Omental fat pad (tissue), 4 donors: ENCODE results near the gene ELFN1. TPM values are rescaled to one million over a fixed set of nuclear protein-coding genes. Genes with fewer than 3 reads are reported as not detected.

Experiments used
- ATAC-seq: fragments of 150-250 bp; one replicate; pipeline ENCODE4 v1.9.1; 2016; ENCODE audit warnings: mild to moderate bottlenecking, moderate library complexity; ENCODE audit not compliant: low FRiP score
- DNase-seq: peaks from one replicate; pipeline ENCODE4 v3.0.0-alpha.2; 2019; ENCODE audit warnings: low spot score
- total RNA-seq, 4 donors: library from RNA; depleted of rRNA; stranded (reverse); fragments of >200 nt; gene quantifications; one replicate each; pipeline ENCODE4 v1.1.0, GENCODE V29; 2016
- TF ChIP-seq, protein P1 (sequence below), 3 donors: fragments of 450-650 bp; IDR thresholded peaks; one replicate each; pipeline ENCODE4 v1.5.1; 2016 to 2017; ENCODE audit warnings: antibody characterized with exemption in 3 of 3, mild to moderate bottlenecking in 3 of 3, moderate library complexity in 2 of 3

ELFN1 gene
- total RNA-seq, 4 donors from 2014 or later: 3.8 to 6.0 (median 4.1) TPM

DNA sequence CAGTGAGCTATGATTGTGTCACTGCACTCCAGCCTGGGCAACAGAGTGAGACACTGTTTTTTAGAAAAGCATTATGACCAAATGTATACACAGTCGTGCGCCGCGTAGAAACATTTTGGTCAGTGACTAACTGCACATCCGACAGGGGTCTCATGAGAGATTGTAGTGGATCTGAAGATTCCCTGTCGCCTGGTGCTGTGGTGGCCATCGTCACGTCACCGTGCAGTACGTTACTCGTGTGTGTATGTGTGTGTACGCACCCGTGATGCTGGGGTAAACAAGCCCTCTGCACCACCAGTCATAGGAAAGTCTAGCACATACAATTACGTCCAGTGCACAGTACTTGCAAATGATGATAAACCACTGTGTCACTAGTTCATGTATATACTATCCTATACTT is 109.4 kb downstream of the ELFN1 start:
- ATAC-seq: no peak
- TF ChIP-seq, protein P1, sequence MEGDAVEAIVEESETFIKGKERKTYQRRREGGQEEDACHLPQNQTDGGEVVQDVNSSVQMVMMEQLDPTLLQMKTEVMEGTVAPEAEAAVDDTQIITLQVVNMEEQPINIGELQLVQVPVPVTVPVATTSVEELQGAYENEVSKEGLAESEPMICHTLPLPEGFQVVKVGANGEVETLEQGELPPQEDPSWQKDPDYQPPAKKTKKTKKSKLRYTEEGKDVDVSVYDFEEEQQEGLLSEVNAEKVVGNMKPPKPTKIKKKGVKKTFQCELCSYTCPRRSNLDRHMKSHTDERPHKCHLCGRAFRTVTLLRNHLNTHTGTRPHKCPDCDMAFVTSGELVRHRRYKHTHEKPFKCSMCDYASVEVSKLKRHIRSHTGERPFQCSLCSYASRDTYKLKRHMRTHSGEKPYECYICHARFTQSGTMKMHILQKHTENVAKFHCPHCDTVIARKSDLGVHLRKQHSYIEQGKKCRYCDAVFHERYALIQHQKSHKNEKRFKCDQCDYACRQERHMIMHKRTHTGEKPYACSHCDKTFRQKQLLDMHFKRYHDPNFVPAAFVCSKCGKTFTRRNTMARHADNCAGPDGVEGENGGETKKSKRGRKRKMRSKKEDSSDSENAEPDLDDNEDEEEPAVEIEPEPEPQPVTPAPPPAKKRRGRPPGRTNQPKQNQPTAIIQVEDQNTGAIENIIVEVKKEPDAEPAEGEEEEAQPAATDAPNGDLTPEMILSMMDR (IDR thresholded peaks at IDR 0.05): no peak
- no peak for DNase-seq

DNA sequence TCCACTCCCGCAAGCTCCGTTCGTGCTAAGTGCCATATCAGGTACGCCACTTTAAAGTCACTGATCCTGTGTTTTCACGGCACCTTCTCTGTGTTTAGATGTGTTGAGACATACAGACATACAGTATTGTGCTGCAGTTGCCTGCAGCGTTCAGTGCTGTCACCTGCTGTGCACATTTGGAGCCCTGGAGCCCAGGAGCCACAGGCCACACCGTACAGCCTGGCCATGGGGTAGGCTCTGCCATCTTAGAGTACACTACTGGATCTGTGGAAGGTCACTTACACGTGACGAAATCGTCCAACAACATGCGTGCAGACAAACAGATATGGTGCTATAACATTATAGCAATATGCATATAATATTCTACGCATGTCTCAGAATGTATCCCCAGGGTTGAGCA is 111.3 kb downstream of the ELFN1 start:
- TF ChIP-seq, protein P1 (IDR thresholded peaks at IDR 0.05): no peak
- ATAC-seq (no peak), DNase-seq (no peak)

DNA sequence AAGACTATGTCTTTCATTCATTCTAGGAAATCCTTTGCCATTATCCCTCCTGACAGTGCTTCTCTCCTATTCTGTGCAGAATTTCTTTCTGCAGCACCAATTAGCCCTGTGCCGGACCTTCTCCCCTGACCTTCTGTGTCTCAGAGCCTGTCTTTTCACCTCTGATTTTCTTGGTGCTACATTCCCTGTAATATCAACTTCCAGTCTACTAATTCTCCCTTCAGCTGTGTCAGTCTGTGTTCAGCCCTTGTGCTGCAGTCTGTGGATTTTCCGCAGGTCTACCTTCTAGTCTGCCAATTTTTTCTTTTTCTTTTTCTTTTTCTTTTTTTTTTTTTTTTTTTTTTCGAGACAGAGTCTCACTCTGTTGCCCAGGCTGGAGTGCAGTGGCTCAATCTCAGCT is 115.8 kb downstream of the ELFN1 start:
- ATAC-seq (no peak), DNase-seq (no peak)
- TF ChIP-seq, protein P1 (IDR thresholded peaks at IDR 0.05): no peak

- TF ChIP-seq, protein P1 (IDR thresholded peaks at IDR 0.05): no peak
- DNase-seq: no peak
- no peak for ATAC-seq
Observed at GRCh38 chr7:1787241-1787640, 117.2 kb downstream of the ELFN1 start.

DNA sequence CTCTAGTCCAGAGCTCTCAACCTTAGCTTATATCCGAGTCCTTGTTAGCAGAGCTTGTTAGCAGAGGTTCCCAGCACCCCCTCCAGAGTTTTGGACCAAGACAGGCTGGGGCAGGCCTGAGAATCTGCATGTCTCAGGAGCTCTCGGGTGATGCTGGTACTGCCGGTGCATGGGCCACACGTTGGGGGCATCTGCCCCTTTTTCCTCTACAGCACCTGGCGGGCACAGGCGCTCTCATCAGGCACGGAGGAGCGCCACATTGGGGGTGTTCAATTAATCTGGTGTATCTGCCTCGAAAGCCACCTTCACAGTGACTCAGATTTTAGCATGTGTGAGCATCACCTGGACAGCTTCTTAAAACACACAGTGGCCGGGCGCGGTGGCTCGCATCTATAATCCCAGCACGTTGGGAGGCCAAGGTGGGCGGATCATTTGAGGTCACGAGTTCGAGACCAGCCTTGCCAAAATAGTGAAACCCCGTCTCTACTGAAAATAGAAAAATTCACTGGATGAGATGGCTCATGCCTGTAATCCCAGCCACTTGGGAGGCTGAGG is 117.7 kb downstream of the ELFN1 start:
- ATAC-seq (no peak), DNase-seq (no peak)
- TF ChIP-seq, protein P1 (IDR thresholded peaks at IDR 0.05): no peak

DNA sequence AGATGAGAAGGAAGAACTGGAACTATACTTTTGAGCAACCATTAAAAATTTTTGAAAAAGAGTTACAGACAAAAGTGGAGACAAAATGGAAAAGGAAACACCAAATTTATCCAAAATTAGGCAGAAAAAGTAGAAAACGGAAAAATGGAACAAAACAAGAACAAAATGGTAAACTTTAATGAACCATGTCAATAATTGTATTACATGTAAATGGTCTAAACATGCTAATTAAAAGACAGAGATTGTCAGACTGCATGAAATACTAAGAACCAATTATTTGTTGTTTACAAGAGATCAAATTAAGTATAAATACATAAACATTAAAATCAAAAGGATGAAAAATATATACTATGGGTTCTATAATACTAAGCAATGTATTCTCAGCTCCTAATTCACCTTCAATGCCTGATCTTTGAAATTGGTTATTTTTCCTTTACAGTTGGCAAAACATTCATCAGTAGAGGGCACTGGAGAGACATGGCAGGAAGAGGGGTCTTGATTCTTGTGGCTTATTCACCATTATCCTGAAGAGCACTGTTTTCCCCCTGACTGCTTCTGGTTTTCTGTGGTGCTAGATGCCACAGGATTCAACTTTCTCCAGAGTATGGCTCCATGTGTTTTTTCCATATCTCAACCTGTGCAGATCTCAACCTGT is 124.9 kb downstream of the ELFN1 start:
- ATAC-seq (no peak), DNase-seq (no peak)
- TF ChIP-seq, protein P1 (IDR thresholded peaks at IDR 0.05): no peak

Other genes starting within 250 kb of the ELFN1 start
- 10 to 100 TPM in 2 of 4 donors, 1 to 10 TPM in 2; 4.4 to 16.6 (median 9.3) TPM for gene MICALL2, start 210.8 kb upstream of the ELFN1 start, total RNA-seq
- 10 to 100 TPM; 22.4 to 39.4 (median 32.0) TPM for gene INTS1, start 165.9 kb upstream of the ELFN1 start, total RNA-seq
- 10 to 100 TPM; 30.7 to 57.6 (median 32.7) TPM for gene MAFK, start 139.6 kb upstream of the ELFN1 start, total RNA-seq
- gene TMEM184A, start 114.1 kb upstream of the ELFN1 start, total RNA-seq: 1 to 10 TPM in 1 of 4 donors, under 1 TPM in 2, not detected in 1; 0.19 to 3.1 (median 0.32) TPM
- gene PSMG3, start 100.2 kb upstream of the ELFN1 start, total RNA-seq: 10 to 100 TPM; 22.0 to 37.7 (median 28.4) TPM